ENCODE data around the gene CA12. TPM values are rescaled to one million over a fixed set of nuclear protein-coding genes. Genes with fewer than 3 reads are reported as not detected.

Gene CA12
- total RNA-seq, 1 experiment from 2014 or later, result 2.8 TPM

DNA sequence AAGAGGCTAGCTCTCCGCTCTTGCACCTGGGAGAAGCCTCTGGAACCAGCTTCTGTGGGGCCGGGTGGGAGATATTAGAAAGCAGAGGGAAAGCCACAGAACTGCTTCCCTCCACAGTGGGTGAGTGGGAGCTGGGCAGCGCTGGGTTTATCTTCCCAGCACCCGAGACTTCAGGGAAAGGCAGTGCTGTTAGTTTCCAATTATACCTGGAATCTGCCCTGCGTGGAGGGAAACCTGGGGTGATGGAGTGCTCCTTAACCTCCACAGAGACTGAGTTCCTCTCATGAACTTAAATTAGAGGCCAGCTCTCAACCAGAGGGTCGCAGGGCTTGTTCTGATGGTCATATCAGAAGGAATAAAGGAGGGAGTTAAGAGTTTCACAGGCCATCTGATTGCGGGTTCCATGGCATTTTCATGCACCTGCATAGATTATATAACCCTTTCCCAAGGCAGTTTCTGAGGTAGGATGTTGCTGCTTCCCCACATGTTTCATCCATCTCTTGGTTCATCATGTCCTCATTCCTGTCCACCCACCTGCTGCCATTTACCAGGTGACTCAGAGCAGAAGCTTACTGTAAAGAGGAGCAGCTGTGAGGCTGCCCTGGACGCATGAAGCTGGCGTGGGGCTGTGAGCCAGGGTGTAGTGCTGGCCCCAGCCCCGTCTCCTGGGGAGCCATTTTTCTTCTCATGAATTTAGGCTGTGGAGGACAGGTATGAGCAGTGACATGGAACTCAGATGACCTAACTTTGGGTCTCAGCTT is 42.5 kb downstream of the CA12 start:
- H3K27ac Mint-ChIP-seq, result no peak overlapping the region
- TF ChIP-seq NFATC4 (CRISPR knock-in tag; IDR thresholded peaks at IDR 0.05) (no peak), RORB (CRISPR knock-in tag; IDR thresholded peaks at IDR 0.05) (no peak), TEAD4 (CRISPR knock-in tag; IDR thresholded peaks at IDR 0.05) (no peak)
- TF ChIP-seq, protein P1, sequence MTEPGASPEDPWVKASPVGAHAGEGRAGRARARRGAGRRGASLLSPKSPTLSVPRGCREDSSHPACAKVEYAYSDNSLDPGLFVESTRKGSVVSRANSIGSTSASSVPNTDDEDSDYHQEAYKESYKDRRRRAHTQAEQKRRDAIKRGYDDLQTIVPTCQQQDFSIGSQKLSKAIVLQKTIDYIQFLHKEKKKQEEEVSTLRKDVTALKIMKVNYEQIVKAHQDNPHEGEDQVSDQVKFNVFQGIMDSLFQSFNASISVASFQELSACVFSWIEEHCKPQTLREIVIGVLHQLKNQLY (CRISPR knock-in tag; IDR thresholded peaks at IDR 0.05), result no peak
- no peaks in the 10 kb centered on the region for H3K9me3 Mint-ChIP-seq
- no peaks in the 10 kb centered on the region for H3K36me3 Mint-ChIP-seq
- POLR2A ChIA-PET, result interaction anchor here (0.7 to 0.8 kb wide), 2 partner anchors 26 to 63 kb away, joined by 3 read pairs; no protein-coding TSS in a partner anchor
- CTCF ChIA-PET, result interaction anchor here (0.7 to 2.7 kb wide), 7 partner anchors 9 to 165 kb away, joined by 3 to 9 read pairs (median 3); partner anchors contain the start of gene USP3
- peak overlapping the region; percentile 44; the same call in 1 of the 2 replicates for H3K4me3 Mint-ChIP-seq
- DNase-seq (ENCODE audit: low spot score) (no peak), ATAC-seq (no peak; the same call in 1 of the 2 replicates)
- H3K4me1 Mint-ChIP-seq, result peaks cover 52% of the 10 kb centered on the region
- H3K27me3 Mint-ChIP-seq (ENCODE audit: low read depth), result no peaks in the 10 kb centered on the region; the same call in 1 of the 2 replicates

GRCh38 chr15:63338170-63338569 is 43.5 kb downstream of the CA12 start:
- Mint-ChIP-seq H3K27me3 (ENCODE audit: low read depth) (no peaks in the 10 kb centered on the region; the same call in 1 of the 2 replicates), H3K9me3 (no peaks in the 10 kb centered on the region), H3K36me3 (no peaks in the 10 kb centered on the region), H3K4me3 (no peak overlapping the region), H3K4me1 (peaks cover 44% of the 10 kb centered on the region), H3K27ac (no peak overlapping the region)
- ATAC-seq (no peak), DNase-seq (ENCODE audit: low spot score) (no peak)
- TF ChIP-seq AR (CRISPR knock-in tag; IDR thresholded peaks at IDR 0.05) (no peak), CREB1 (CRISPR knock-in tag; IDR thresholded peaks at IDR 0.05) (no peak), JAZF1 (CRISPR knock-in tag; IDR thresholded peaks at IDR 0.05) (no peak), ZNF532 (CRISPR knock-in tag; IDR thresholded peaks at IDR 0.05; ENCODE audit: borderline replicate concordance) (no peak)
- POLR2A ChIA-PET, result no interaction called here
- CTCF ChIA-PET, result interaction anchor here (0.7 to 2.7 kb wide), 3 partner anchors 12 to 64 kb away, joined by 3 to 9 read pairs (median 5); no protein-coding TSS in a partner anchor

DNA sequence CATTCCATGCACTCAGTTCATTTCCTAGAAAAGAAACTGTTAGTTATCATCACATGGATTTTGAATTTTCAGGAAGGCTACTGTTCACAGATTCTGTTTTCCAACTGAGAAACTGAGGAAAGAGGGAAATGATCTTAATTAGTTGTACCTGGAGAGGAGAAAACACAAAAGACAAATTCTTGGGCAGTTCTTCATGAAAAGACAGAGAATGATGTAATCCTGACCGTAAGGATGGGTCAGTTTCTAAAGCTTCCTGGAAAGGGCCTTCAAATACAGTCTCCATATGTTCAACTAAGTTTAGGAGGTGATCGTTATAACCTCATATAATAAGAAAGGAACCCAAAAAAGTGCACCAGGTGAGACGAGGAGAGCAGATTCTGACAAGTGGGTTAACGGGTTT is 44.6 kb downstream of the CA12 start:
- CTCF ChIA-PET, result no interaction called here
- Mint-ChIP-seq H3K27me3 (ENCODE audit: low read depth) (no peaks in the 10 kb centered on the region; the same call in 1 of the 2 replicates), H3K36me3 (no peaks in the 10 kb centered on the region), H3K4me1 (peaks cover 40% of the 10 kb centered on the region), H3K27ac (no peak overlapping the region), H3K4me3 (no peak overlapping the region), H3K9me3 (no peaks in the 10 kb centered on the region)
- POLR2A ChIA-PET, result no interaction called here
- no peak for DNase-seq (ENCODE audit: low spot score)
- ATAC-seq, result no peak
- TF ChIP-seq TEAD4 (CRISPR knock-in tag; IDR thresholded peaks at IDR 0.05) (no peak), ZNF423 (CRISPR knock-in tag; IDR thresholded peaks at IDR 0.05) (no peak), NFE2L1 (CRISPR knock-in tag; IDR thresholded peaks at IDR 0.05) (no peak)
